Esophagus mucosa (tissue), 1 donor: ENCODE measurements around the gene C1orf35. TPM values are rescaled to one million over a fixed set of nuclear protein-coding genes. Genes with fewer than 3 reads are reported as not detected.

Experiments used
- ATAC-seq: fragments of 200-7000 bp; cut with Tn5 transposase; one replicate; pipeline ENCODE4 v1.9.1; 2020
- total RNA-seq: library from RNA; stranded (reverse); gene quantifications from one replicate; pipeline ENCODE4 v1.2.4, GENCODE V29; 2023
- donor health status: DM: yes; HTN: yes; CAD: no.

Gene C1orf35
- total RNA-seq, 1 donor from 2014 or later: 13.9 TPM

DNA sequence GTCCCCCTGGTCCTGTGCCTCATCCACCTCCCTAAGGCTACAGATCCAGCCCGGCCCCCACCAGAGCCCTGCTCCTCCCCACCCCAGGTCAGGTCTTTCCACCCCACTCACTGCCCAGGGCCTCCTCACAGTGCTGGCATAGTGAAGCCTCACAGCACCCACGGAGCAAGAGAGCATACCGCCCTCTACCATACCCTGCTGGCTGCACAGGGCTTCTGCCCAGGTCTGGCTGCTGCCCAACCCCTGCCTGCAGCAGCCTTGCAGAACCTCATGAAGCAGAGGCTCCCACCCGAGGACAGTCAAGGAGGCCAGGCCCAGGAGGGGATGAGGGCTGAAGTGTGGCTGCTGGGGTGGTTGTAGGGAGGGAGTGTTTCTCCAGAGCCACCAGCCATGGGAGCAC is 40.3 kb downstream of the C1orf35 start:
- no peak for ATAC-seq

DNA sequence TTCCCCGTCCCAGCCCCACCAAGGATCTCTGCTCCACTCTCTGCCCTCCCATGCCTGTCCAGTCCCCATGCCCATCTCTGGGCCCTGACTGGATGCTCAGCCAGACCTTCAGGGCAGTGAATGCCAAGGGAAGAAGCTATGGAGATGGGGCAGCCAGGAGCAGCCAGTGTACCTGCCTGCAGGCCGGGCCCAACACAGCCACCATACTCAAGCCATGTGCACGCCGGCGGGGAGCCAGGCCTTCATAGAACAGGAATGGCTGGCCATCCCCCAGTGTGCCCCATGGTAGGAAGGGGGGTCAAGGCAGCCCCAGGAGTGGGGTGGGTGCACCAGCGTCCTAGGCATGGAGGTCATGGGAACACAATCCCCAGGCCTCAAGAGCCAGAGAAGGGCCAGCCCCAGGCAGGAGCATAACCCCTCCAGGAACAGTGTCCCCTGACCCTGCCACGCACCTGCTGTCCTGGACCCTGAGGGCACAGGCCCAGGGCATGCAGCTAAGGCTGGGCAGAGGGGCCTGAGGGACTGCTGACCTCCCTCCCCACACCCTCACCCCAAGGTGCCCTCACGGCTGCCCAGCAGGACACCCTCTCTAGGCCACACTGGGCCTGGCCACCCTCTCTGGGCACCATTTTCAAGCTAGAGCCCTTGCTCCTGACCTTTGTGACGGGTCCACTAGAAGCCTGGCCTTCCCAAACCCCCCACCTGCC is 40.9 kb downstream of the C1orf35 start:
- no peak for ATAC-seq

DNA sequence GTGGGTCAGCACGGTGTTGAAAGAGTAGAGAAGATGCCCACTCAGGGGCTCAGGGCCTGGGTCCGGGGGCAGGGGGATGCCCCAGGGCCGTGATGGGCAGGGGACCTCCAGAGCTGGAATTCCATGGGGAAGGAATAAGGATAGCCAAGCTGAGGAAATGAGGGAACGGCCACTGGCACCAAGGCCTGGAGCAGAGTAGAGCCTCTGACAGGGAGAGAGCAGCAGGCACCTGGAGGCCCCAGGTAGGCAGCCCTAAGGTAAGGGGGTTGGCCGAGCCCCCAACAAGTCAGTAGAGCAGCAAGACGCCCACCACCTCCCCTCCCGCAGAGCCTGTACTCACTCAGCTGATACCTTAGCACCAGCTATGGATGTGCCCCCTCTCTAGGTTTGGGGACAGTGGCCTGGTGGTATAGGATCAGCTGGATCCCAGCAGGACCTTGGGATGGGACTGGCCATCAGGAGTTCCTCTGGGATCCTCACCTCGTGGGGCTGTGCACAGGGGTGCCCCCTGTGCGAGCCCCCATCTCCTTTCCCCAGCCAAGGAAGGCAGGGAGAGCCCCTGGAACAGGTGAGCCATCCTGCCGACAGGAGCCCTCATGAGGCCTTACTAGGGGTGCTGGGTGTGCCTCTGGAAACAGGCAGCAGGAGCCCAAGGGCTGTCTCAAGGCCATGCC is 41.6 kb downstream of the C1orf35 start:
- no peak for ATAC-seq

DNA sequence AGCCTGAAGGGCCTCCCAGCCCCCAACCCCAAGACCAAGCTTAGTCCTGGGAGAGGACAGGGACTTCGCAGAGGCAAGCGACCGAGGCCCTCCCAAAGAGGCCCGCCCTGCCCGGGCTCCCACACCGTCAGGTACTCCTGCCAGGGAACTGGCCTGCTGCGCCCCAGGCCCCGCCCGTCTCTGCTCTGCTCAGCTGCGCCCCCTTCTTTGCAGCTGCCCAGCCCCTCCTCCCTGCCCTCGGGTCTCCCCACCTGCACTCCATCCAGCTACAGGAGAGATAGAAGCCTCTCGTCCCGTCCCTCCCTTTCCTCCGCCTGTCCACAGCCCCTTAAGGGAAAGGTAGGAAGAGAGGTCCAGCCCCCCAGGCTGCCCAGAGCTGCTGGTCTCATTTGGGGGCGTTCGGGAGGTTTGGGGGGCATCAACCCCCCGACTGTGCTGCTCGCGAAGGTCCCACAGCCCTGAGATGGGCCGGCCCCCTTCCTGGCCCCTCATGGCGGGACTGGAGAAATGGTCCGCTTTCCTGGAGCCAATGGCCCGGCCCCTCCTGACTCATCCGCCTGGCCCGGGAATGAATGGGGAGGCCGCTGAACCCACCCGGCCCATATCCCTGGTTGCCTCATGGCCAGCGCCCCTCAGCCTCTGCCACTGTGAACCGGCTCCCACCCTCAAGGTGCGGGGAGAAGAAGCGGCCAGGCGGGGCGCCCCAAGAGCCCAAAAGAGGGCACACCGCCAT is 42.5 kb downstream of the C1orf35 start:
- peak; percentile 27 for ATAC-seq

DNA sequence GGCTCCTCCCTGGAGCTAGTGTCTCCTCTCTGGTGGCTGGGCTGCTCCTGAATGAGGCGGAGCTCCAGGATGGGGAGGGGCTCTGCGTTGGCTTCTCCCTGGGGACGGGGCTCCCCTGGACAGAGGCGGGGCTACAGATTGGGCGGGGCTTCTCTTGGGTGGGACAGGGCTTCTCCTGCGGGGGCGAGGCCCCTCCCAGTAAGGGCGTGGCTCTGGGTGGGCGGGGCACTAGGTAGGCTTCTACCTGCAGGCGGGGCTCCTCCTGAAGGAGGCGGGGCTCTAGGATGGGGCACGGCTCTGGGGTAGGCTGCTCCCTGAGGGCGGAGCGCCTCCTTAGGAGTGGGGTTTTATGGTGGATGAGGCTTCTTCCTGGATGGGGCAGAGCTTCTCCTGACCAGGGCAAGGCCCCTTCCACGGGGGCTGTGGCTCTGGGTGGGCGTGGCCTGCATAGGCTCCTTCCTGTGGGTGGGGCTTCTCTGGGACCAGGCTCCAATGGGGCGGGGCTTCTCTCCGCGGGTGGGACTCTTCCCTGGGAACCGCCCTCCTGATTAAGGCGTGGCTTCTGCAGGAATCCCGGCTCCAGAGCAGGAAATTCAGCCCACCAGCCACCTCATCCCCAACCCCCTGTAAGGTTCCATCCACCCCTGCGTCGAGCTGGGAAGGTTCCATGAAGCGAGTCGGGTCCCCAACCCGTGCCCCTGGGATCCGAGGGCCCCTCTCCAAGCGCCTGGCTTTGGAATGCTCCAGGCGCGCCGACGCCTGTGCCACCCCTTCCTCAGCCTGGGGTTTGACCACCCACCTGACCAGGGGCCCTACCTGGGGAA is 43.3 kb downstream of the C1orf35 start:
- peak; percentile 84 for ATAC-seq

DNA sequence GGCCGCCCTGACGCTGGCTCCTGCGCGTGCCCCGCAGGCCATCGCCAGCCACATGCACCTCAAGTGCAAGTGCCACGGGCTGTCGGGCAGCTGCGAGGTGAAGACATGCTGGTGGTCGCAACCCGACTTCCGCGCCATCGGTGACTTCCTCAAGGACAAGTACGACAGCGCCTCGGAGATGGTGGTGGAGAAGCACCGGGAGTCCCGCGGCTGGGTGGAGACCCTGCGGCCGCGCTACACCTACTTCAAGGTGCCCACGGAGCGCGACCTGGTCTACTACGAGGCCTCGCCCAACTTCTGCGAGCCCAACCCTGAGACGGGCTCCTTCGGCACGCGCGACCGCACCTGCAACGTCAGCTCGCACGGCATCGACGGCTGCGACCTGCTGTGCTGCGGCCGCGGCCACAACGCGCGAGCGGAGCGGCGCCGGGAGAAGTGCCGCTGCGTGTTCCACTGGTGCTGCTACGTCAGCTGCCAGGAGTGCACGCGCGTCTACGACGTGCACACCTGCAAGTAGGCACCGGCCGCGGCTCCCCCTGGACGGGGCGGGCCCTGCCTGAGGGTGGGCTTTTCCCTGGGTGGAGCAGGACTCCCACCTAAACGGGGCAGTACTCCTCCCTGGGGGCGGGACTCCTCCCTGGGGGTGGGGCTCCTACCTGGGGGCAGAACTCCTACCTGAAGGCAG is 44.0 kb downstream of the C1orf35 start:
- no peak for ATAC-seq

DNA sequence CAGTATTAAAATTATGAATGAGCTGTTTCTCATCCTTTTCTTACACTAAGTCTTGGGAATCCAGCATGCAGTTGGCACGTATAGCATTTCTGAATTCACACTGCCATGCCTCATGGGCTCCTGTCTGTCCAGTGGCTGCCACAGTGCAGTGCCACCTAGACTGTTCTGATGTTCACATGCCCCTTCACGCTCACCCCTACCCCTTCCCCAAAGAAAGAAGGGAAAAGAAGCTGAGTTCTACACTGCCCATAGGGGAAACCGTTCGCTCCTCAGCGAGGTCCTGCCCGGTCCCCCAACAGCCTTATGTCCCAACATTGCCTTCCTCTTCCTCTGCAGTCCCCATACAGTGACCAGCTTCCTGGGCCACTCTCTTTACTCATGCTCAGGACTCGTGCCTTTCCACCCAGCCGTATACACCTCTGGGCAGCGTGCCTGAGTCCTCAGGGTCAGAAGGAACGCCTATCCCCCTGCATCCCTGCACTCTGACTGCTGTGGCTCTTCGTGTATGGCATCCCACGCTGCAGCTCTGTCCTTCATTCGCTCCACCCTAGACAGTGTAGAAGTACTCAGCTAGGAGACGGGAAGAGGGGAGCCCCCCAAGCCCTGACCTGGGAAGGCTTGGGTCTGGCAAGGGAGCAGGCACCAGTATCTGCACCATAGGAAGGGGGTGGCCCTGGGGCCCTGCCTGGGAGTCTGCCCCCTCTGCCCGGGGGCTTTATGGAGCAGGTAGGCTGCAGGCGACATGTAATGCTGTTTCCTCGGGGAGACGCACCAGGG is 44.8 kb downstream of the C1orf35 start:
- no peak for ATAC-seq

Other genes with a start within 250 kb of the C1orf35 start
- 3.1 TPM for gene WNT9A, start 155.4 kb downstream of the C1orf35 start, total RNA-seq
- 0.44 TPM for gene WNT3A, start 96.3 kb downstream of the C1orf35 start, total RNA-seq
- gene ARF1, start 20.6 kb downstream of the C1orf35 start, total RNA-seq: 273 TPM
- 29.0 TPM for gene MRPL55, start 6.0 kb upstream of the C1orf35 start, total RNA-seq
- 241 TPM for gene GUK1, start 37.0 kb upstream of the C1orf35 start, total RNA-seq
- gene GJC2, start 46.6 kb upstream of the C1orf35 start, total RNA-seq: 0.44 TPM
- 6.9 TPM for gene IBA57, start 62.5 kb upstream of the C1orf35 start, total RNA-seq
- 9.8 TPM for gene OBSCN, start 104.7 kb upstream of the C1orf35 start, total RNA-seq